ENCODE results near the gene COL21A1.

- TF ChIP-seq CTCF (IDR thresholded peaks at IDR 0.05) (no peak), EP300 (IDR thresholded peaks at IDR 0.05) (no peak), POLR2A (IDR thresholded peaks at IDR 0.05) (no peak), POLR2AphosphoS5 (IDR thresholded peaks at IDR 0.05) (no peak)
Observed at GRCh38 chr6:56244089-56244488, 3.3 kb downstream of the COL21A1 start.
